Body of pancreas (tissue), 4 donors: ENCODE data around the gene RAB6A. TPM values are rescaled to one million over a fixed set of nuclear protein-coding genes. Genes with fewer than 3 reads are reported as not detected.

Experiments used
- ATAC-seq: fragments of 150-250 bp; one replicate; pipeline ENCODE4 v1.9.1; 2016
- DNase-seq, 4 donors: peaks; one replicate each; pipeline ENCODE4 v3.0.0-alpha.2; 2019
- H3K27ac ChIP-seq, 4 donors: fragments of 200-600 bp; sonication (generic); 1 replicate in 3 of 4; 2 replicates in 1 of 4; pipeline versions ENCODE4 v1.5.1 to v1.6.1; 2016 to 2019; ENCODE audit warnings: mild to moderate bottlenecking in 1 of 4, mixed read lengths in 1 of 4, moderate library complexity in 1 of 4
- H3K27me3 ChIP-seq, 2 donors: fragments of 200-600 bp; sonication (generic); one replicate each; pipeline ENCODE4 v1.6.0; 2016; ENCODE audit warnings: mild to moderate bottlenecking in 1 of 2
- H3K36me3 ChIP-seq, 2 donors: fragments of 200-600 bp; sonication (generic); replicated peaks in 1 of 2; 2 replicates each; pipeline ENCODE4 v1.5.1; 2016; ENCODE audit warnings: low read depth in 2 of 2; ENCODE audit not compliant: insufficient read depth in 1 of 2
- H3K4me1 ChIP-seq: fragments of 200-600 bp; sonication (generic); one replicate; pipeline ENCODE4 v1.6.0; 2016
- H3K4me3 ChIP-seq, 2 donors: fragments of 200-600 bp; sonication (generic); 1 replicate in 1 of 2; 2 replicates in 1 of 2; pipeline ENCODE4 v1.5.1; 2016 to 2019
- H3K9me3 ChIP-seq, 3 donors: fragments of 200-600 bp; sonication (generic); 1 replicate in 2 of 3; 2 replicates in 1 of 3; pipeline ENCODE4 v1.5.1; 2016
- CTCF ChIP-seq, 7 experiments: fragments of 450-650 bp in 4 of 7; fragments of 200-600 bp in 3 of 7; sonication (generic) in 3 of 7; IDR thresholded peaks; one replicate each; pipeline ENCODE4 v1.5.1; 2016 to 2019; ENCODE audit warnings: antibody characterized with exemption in 7 of 7
- POLR2A ChIP-seq, 3 donors: fragments of 450-650 bp; IDR thresholded peaks; one replicate each; pipeline ENCODE4 v1.6.1; 2016; ENCODE audit warnings: antibody characterized with exemption in 3 of 3, mild to moderate bottlenecking in 2 of 3
- WGBS, 2 donors: methylation state at CpG; one replicate each; pipeline ENCODE4 v1.1.5; 2017; 5-methylcytosine and 5-hydroxymethylcytosine counted together
- intact Hi-C: fragments of 100-400 bp; cut with DNase I; formaldehyde crosslinking; loops from one replicate; pipeline ENCODE4 v1.15.1; 2023
- total RNA-seq, 2 donors: library from RNA; depleted of rRNA; stranded (reverse); fragments of >200 nt; gene quantifications; one replicate each; pipeline ENCODE4 v1.1.0, GENCODE V29; 2016

Gene RAB6A
- total RNA-seq, 2 donors from 2014 or later, result 54.5 to 92.0 TPM

GRCh38 chr11:73651661-73652045, 109.2 kb downstream of the RAB6A start:
- 87 to 97% methylated on average over 6 to 9 of the region's 9 CpGs for WGBS, 2 donors
- TF ChIP-seq CTCF (IDR thresholded peaks at IDR 0.05) (no peak), POLR2A (IDR thresholded peaks at IDR 0.05) (no peak)
- Histone ChIP-seq H3K4me3 (no peak overlapping the region), H3K36me3 (no peaks in the 10 kb centered on the region), H3K27me3 (no peaks in the 10 kb centered on the region), H3K4me1 (peaks cover 18% of the 10 kb centered on the region), H3K9me3 (no peaks in the 10 kb centered on the region), H3K27ac (peak overlapping the region in 3 of 4 donors; percentile 47 to 63 (median 54))
- intact Hi-C loops, result no loop called here
- ATAC-seq (no peak), DNase-seq (no peak)

- 91 to 95% methylated on average over 5 of the region's 5 CpGs for WGBS, 2 donors
- DNase-seq, result no peak
- intact Hi-C loops, result no loop called here
These were observed 109.6 kb downstream of the RAB6A start for GRCh38 chr11:73651252-73651651.

GRCh38 chr11:73650400-73650799, 110.5 kb downstream of the RAB6A start:
- DNase-seq (no peak), ATAC-seq (no peak)
- Histone ChIP-seq H3K4me3 (no peak overlapping the region), H3K27ac (no peak overlapping the region), H3K9me3 (no peaks in the 10 kb centered on the region), H3K36me3 (no peaks in the 10 kb centered on the region), H3K4me1 (peaks cover 18% of the 10 kb centered on the region), H3K27me3 (no peaks in the 10 kb centered on the region)
- intact Hi-C loops, result no loop called here
- WGBS, 2 donors, result 89 to 91% methylated on average over 14 of the region's 14 CpGs
- no peak for TF ChIP-seq POLR2A (IDR thresholded peaks at IDR 0.05)
- TF ChIP-seq CTCF (IDR thresholded peaks at IDR 0.05), result no peak

More at GRCh38 chr11:73651252-73651651, 109.6 kb downstream of the RAB6A start:
- TF ChIP-seq CTCF (IDR thresholded peaks at IDR 0.05) (no peak), POLR2A (IDR thresholded peaks at IDR 0.05) (no peak)
- Histone ChIP-seq H3K36me3 (no peaks in the 10 kb centered on the region), H3K27ac (peak overlapping the region in 2 of 4 donors; percentile 47 to 63), H3K4me3 (no peak overlapping the region), H3K9me3 (no peaks in the 10 kb centered on the region), H3K4me1 (peaks cover 18% of the 10 kb centered on the region), H3K27me3 (no peaks in the 10 kb centered on the region)
- ATAC-seq, result no peak

- Histone ChIP-seq H3K4me3 (no peak overlapping the region), H3K27ac (no peak overlapping the region), H3K4me1 (peaks cover 18% of the 10 kb centered on the region), H3K36me3 (no peaks in the 10 kb centered on the region), H3K9me3 (no peaks in the 10 kb centered on the region), H3K27me3 (no peaks in the 10 kb centered on the region)
- intact Hi-C loops, result no loop called here
- 77 to 78% methylated on average over 9 of the region's 9 CpGs for WGBS, 2 donors
- DNase-seq, result no peak
- TF ChIP-seq CTCF (IDR thresholded peaks at IDR 0.05) (no peak), POLR2A (IDR thresholded peaks at IDR 0.05) (no peak)
- no peak for ATAC-seq
These were observed 111.7 kb downstream of the RAB6A start for GRCh38 chr11:73649206-73649605.

- Histone ChIP-seq H3K4me3 (no peak overlapping the region), H3K27ac (no peak overlapping the region), H3K9me3 (no peaks in the 10 kb centered on the region), H3K27me3 (no peaks in the 10 kb centered on the region), H3K36me3 (no peaks in the 10 kb centered on the region), H3K4me1 (peaks cover 18% of the 10 kb centered on the region)
- WGBS, 2 donors, result 55 to 69% methylated on average over 2 to 8 of the region's 8 CpGs
- TF ChIP-seq CTCF (IDR thresholded peaks at IDR 0.05) (no peak), POLR2A (IDR thresholded peaks at IDR 0.05) (no peak)
- DNase-seq (no peak), ATAC-seq (no peak)
- intact Hi-C loops, result no loop called here
These were observed 112.3 kb downstream of the RAB6A start for GRCh38 chr11:73648571-73649046.
